Stimulated activated CD8-positive, alpha-beta memory T cell treated with anti-CD3 and anti-CD28 coated beads, Interleukin-12 subunit alpha, Interleukin-12 subunit beta, amount 100 ng/mL, for 24 hours (primary cell): ENCODE measurements around the gene BRD1.

ENCODE experiments used
- DNase-seq: peaks from one replicate; pipeline ENCODE4 v3.0.0-alpha.2; 2020; ENCODE audit errors: extremely low read depth

The BRD1 gene

GRCh38 chr22:49728570-49729271 is 99.0 kb downstream of the BRD1 start:
- no peak for DNase-seq

- DNase-seq: no peak
These were observed 99.6 kb downstream of the BRD1 start for GRCh38 chr22:49727881-49728569.

GRCh38 chr22:49727191-49727880 is 100.3 kb downstream of the BRD1 start:
- no peak for DNase-seq

GRCh38 chr22:49726701-49727101 is 101.0 kb downstream of the BRD1 start:
- no peak for DNase-seq

GRCh38 chr22:49726022-49726681 is 101.5 kb downstream of the BRD1 start:
- DNase-seq: no peak

GRCh38 chr22:49725516-49725915 is 102.2 kb downstream of the BRD1 start:
- DNase-seq: no peak

- peak; percentile 31 for DNase-seq
These were observed 102.7 kb downstream of the BRD1 start for GRCh38 chr22:49724893-49725489.

- DNase-seq: no peak
These were observed 103.4 kb downstream of the BRD1 start for GRCh38 chr22:49724030-49724892.

GRCh38 chr22:49723478-49724029 is 104.1 kb downstream of the BRD1 start:
- no peak for DNase-seq
